ENCODE measurements around the gene HNRNPU.

HNRNPU gene

DNA sequence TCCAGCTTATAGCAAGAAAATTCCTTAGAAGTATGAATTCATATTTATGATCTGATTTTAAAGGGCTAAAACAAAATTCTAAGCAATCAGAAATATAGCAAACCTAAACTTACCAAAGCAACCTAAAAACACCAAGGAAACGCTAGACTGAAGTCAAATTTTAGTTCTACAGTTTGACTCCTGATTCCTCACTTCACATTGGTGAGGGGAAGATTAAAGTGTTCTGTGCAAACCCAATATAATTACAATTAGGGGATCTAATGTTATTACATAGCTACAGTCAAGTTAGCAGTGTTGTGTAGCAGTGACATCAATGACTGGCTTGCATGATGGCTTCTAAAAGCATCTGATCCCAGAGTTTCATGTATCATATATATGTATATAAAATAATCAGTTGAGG lies 11.6 kb downstream of the HNRNPU start:
- Histone ChIP-seq H3K9me3 (ENCODE audit: insufficient read depth, low read length) (no peaks in the 10 kb centered on the region), H3K27ac (ENCODE audit: low read length) (no peak overlapping the region), H3K79me2 (ENCODE audit: low read length) (peaks cover 99% of the 10 kb centered on the region), H3K4me1 (ENCODE audit: low read length) (no peaks in the 10 kb centered on the region), H3K4me2 (ENCODE audit: low read length) (no peak overlapping the region), H3K4me3 (ENCODE audit: low read length) (no peak overlapping the region), H3K9ac (ENCODE audit: low read length) (no peak overlapping the region), H2AFZ (ENCODE audit: low read depth, low read length) (no peak overlapping the region), H4K20me1 (ENCODE audit: insufficient read depth, low read length) (peaks cover 89% of the 10 kb centered on the region), H3K27me3 (ENCODE audit: low read depth, low read length) (no peaks in the 10 kb centered on the region), H3K36me3 (replicated peaks; ENCODE audit: low read depth, low read length) (peaks cover 90% of the 10 kb centered on the region)
- TF ChIP-seq CTCF (IDR thresholded peaks at IDR 0.05; ENCODE audit: low read depth, low read length) (no peak), EZH2phosphoT487 (IDR thresholded peaks at IDR 0.05; ENCODE audit: low read depth) (no peak)

DNA sequence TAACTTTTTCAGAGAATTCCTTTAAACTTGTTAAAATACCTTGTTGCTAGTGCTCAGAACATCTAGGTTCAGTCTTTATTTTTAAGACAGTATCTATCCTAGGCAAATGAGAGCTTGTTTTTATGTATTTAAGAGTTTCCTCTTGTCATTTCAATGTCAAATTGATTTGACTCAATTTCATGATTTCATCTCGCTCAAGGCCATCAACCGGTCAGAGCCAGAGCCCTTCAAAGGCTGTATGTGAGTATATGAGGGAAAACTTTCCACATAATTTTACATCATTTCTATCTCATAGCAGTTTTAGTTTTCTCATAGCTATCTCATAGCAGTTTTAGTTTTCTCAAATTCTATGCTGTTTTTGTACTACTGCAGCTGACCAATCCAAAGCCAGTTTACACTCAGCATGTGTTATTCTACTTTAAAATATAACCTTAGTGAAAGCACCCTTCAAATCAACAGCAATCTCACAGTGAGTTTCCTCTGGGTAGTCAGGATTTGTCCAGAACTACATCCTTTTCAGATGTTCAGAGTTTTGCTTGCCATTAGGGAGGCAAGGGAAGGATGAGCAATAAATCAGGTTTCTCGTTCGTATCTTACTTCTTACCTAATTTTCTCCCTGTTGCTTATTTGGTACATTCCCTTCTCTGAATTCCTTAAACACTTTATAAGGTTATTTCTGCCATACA lies 12.7 kb downstream of the HNRNPU start:
- peaks cover 83% of the 10 kb centered on the region for H4K20me1 ChIP-seq (ENCODE audit: insufficient read depth, low read length)

GRCh38 chr1:244850896-244851295 lies 13.4 kb downstream of the HNRNPU start:
- Histone ChIP-seq H3K36me3 (replicated peaks; ENCODE audit: low read depth, low read length) (peaks cover 91% of the 10 kb centered on the region), H2AFZ (ENCODE audit: low read depth, low read length) (no peak overlapping the region), H3K4me1 (ENCODE audit: low read length) (no peaks in the 10 kb centered on the region), H4K20me1 (ENCODE audit: insufficient read depth, low read length) (peaks cover 77% of the 10 kb centered on the region), H3K4me3 (ENCODE audit: low read length) (no peak overlapping the region), H3K9me3 (ENCODE audit: insufficient read depth, low read length) (no peaks in the 10 kb centered on the region), H3K27me3 (ENCODE audit: low read depth, low read length) (no peaks in the 10 kb centered on the region), H3K4me2 (ENCODE audit: low read length) (no peak overlapping the region), H3K9ac (ENCODE audit: low read length) (no peak overlapping the region), H3K27ac (ENCODE audit: low read length) (no peak overlapping the region), H3K79me2 (ENCODE audit: low read length) (peaks cover 97% of the 10 kb centered on the region)
- TF ChIP-seq EZH2phosphoT487 (IDR thresholded peaks at IDR 0.05; ENCODE audit: low read depth): no peak
- no peak for TF ChIP-seq CTCF (IDR thresholded peaks at IDR 0.05; ENCODE audit: low read depth, low read length)

More for the DNA sequence above, 12.7 kb downstream of the HNRNPU start:
- Histone ChIP-seq H3K9ac (ENCODE audit: low read length) (no peak overlapping the region), H3K4me1 (ENCODE audit: low read length) (no peaks in the 10 kb centered on the region), H3K4me2 (ENCODE audit: low read length) (no peak overlapping the region), H3K4me3 (ENCODE audit: low read length) (no peak overlapping the region), H2AFZ (ENCODE audit: low read depth, low read length) (no peak overlapping the region), H3K27ac (ENCODE audit: low read length) (no peak overlapping the region), H3K36me3 (replicated peaks; ENCODE audit: low read depth, low read length) (peaks cover 93% of the 10 kb centered on the region), H3K27me3 (ENCODE audit: low read depth, low read length) (no peaks in the 10 kb centered on the region), H3K9me3 (ENCODE audit: insufficient read depth, low read length) (no peaks in the 10 kb centered on the region), H3K79me2 (ENCODE audit: low read length) (peaks cover 97% of the 10 kb centered on the region)
- TF ChIP-seq EZH2phosphoT487 (IDR thresholded peaks at IDR 0.05; ENCODE audit: low read depth) (no peak), CTCF (IDR thresholded peaks at IDR 0.05; ENCODE audit: low read depth, low read length) (no peak)

- Histone ChIP-seq H3K9ac (ENCODE audit: low read length) (no peak overlapping the region), H3K4me2 (ENCODE audit: low read length) (no peak overlapping the region), H3K4me3 (ENCODE audit: low read length) (no peak overlapping the region), H3K36me3 (replicated peaks; ENCODE audit: low read depth, low read length) (peaks cover 89% of the 10 kb centered on the region), H3K79me2 (ENCODE audit: low read length) (peaks cover 97% of the 10 kb centered on the region), H2AFZ (ENCODE audit: low read depth, low read length) (no peak overlapping the region), H3K4me1 (ENCODE audit: low read length) (no peaks in the 10 kb centered on the region), H3K9me3 (ENCODE audit: insufficient read depth, low read length) (no peaks in the 10 kb centered on the region), H4K20me1 (ENCODE audit: insufficient read depth, low read length) (peaks cover 73% of the 10 kb centered on the region), H3K27ac (ENCODE audit: low read length) (no peak overlapping the region), H3K27me3 (ENCODE audit: low read depth, low read length) (no peaks in the 10 kb centered on the region)
- TF ChIP-seq CTCF (IDR thresholded peaks at IDR 0.05; ENCODE audit: low read depth, low read length) (no peak), EZH2phosphoT487 (IDR thresholded peaks at IDR 0.05; ENCODE audit: low read depth) (no peak)
Observed at GRCh38 chr1:244850099-244850852, 14.1 kb downstream of the HNRNPU start.

All from OCI-LY3 (cell line).